Neural cell (in vitro differentiated cells): ENCODE results near the gene PPP1R9B. TPM values are rescaled to one million over a fixed set of nuclear protein-coding genes. Genes with fewer than 3 reads are reported as not detected.

Experiments used
- H2AFZ ChIP-seq: fragments of 200-600, 300-800 bp; sonication (generic), shearing (Covaris generic); 2 replicates; pipeline ENCODE4 v1.6.0; 2014; ENCODE audit warnings: low read depth, mild to moderate bottlenecking, antibody characterized with exemption, low read length, moderate library complexity
- H3F3A ChIP-seq: fragments of 200-600 bp; shearing (Covaris generic); 2 replicates; pipeline ENCODE4 v1.6.1; 2016; ENCODE audit warnings: mild to moderate bottlenecking, moderate library complexity, mixed read lengths, antibody characterized with exemption, low read length; ENCODE audit not compliant: insufficient read depth, poor library complexity, severe bottlenecking
- H3K27ac ChIP-seq: fragments of 200-600, 300-800 bp; sonication (generic), shearing (Covaris generic); 2 replicates; pipeline ENCODE4 v1.5.1; 2014; ENCODE audit warnings: mild to moderate bottlenecking, low read length, moderate library complexity
- H3K27me3 ChIP-seq: fragments of 300-800, 200-600 bp; sonication (generic), shearing (Covaris generic); 2 replicates; pipeline ENCODE4 v1.6.0; 2014; ENCODE audit warnings: mild to moderate bottlenecking, low read depth, low read length, moderate library complexity; ENCODE audit not compliant: insufficient read depth
- H3K36me3 ChIP-seq: fragments of 300-800, 200-600 bp; sonication (generic), shearing (Covaris generic); 2 replicates; pipeline ENCODE4 v1.5.1; 2014; ENCODE audit warnings: mild to moderate bottlenecking, antibody characterized with exemption, low read length, moderate library complexity; ENCODE audit not compliant: insufficient read depth
- H3K4me2 ChIP-seq: fragments of 300-800, 200-600 bp; sonication (generic), shearing (Covaris generic); 2 replicates; pipeline ENCODE4 v1.6.0; 2014; ENCODE audit warnings: mild to moderate bottlenecking, low read length
- H3K4me3 ChIP-seq: fragments of 300-800, 200-600 bp; sonication (generic), shearing (Covaris generic); 2 replicates; pipeline ENCODE4 v1.5.1; 2014; ENCODE audit warnings: mild to moderate bottlenecking, low read length, moderate library complexity
- H3K79me2 ChIP-seq: fragments of 200-600 bp; shearing (Covaris generic); replicated peaks from 2 replicates; pipeline ENCODE4 v1.6.0; 2014; ENCODE audit warnings: mild to moderate bottlenecking, low read length, moderate library complexity; ENCODE audit not compliant: insufficient read depth
- H3K9ac ChIP-seq: fragments of 300-800, 200-600 bp; sonication (generic), shearing (Covaris generic); 2 replicates; pipeline ENCODE4 v1.6.1; 2016; ENCODE audit warnings: mild to moderate bottlenecking, low read length, mixed read lengths
- H3K9me2 ChIP-seq: fragments of 200-600 bp; shearing (Covaris generic); 2 replicates; pipeline ENCODE4 v1.6.1; 2016; ENCODE audit warnings: mild to moderate bottlenecking, low read length, mixed read lengths; ENCODE audit not compliant: insufficient read depth
- H3K9me3 ChIP-seq: fragments of 200-600, 300-800 bp; sonication (generic), shearing (Covaris generic); 2 replicates; pipeline ENCODE4 v1.6.1; 2016; ENCODE audit warnings: mild to moderate bottlenecking, mixed run types, low read length, moderate library complexity, mixed read lengths
- H4K20me1 ChIP-seq: fragments of 200-600 bp; shearing (Covaris generic); 2 replicates; pipeline ENCODE4 v1.6.1; 2016; ENCODE audit warnings: mild to moderate bottlenecking, mixed run types; ENCODE audit not compliant: insufficient read depth
- CTCF ChIP-seq: fragments of 450-650 bp; IDR thresholded peaks from 2 replicates; pipeline ENCODE4 v1.5.1; 2014; ENCODE audit warnings: antibody characterized with exemption, mild to moderate bottlenecking, moderate library complexity; ENCODE audit not compliant: poor library complexity, severe bottlenecking
- EP300 ChIP-seq: fragments of 450-650 bp; conservative IDR thresholded peaks from 2 replicates; pipeline ENCODE4 v1.6.1; 2014; ENCODE audit warnings: antibody characterized with exemption, mild to moderate bottlenecking, moderate library complexity; ENCODE audit not compliant: poor library complexity, severe bottlenecking
- EZH2 ChIP-seq: fragments of 200-600, 300-800 bp; shearing (Covaris generic), sonication (generic); IDR thresholded peaks from 2 replicates; pipeline ENCODE4 v1.6.1; 2014; ENCODE audit warnings: antibody characterized with exemption, low read length, borderline replicate concordance, mild to moderate bottlenecking; ENCODE audit not compliant: insufficient read depth, poor library complexity, severe bottlenecking
- MXI1 ChIP-seq: fragments of 450-650 bp; conservative IDR thresholded peaks from 2 replicates; pipeline ENCODE4 v1.6.1; 2014; ENCODE audit warnings: antibody characterized with exemption, mild to moderate bottlenecking; ENCODE audit not compliant: poor library complexity, severe bottlenecking
- POLR2AphosphoS5 ChIP-seq: IDR thresholded peaks from 2 replicates; pipeline ENCODE4 v1.6.1; 2012
- REST ChIP-seq: IDR thresholded peaks from 2 replicates; pipeline ENCODE4 v1.6.1; 2012; ENCODE audit warnings: borderline replicate concordance
- SMC3 ChIP-seq: fragments of 450-650 bp; conservative IDR thresholded peaks from 2 replicates; pipeline ENCODE4 v1.6.1; 2014; ENCODE audit warnings: antibody characterized with exemption, mild to moderate bottlenecking, moderate library complexity; ENCODE audit not compliant: poor library complexity
- TAF1 ChIP-seq: IDR thresholded peaks from 2 replicates; pipeline ENCODE4 v1.6.1; 2012; ENCODE audit warnings: low read depth
- polyA plus RNA-seq: library from polyadenylated mRNA; depleted of rRNA; stranded (reverse); fragments of >200 nt; gene quantifications from 2 replicates; pipeline ENCODE4 v1.2.3, GENCODE V29; 2014

PPP1R9B gene
- polyA plus RNA-seq, 1 donor from 2014 or later = 29.2 TPM

- Histone ChIP-seq H3F3A (no peaks in the 10 kb centered on the region), H2AFZ (no peak overlapping the region), H3K36me3 (no peaks in the 10 kb centered on the region), H3K4me3 (no peak overlapping the region), H3K9ac (no peak overlapping the region), H3K9me3 (no peaks in the 10 kb centered on the region), H3K27ac (no peak overlapping the region), H3K27me3 (no peaks in the 10 kb centered on the region), H3K9me2 (no peaks in the 10 kb centered on the region), H4K20me1 (no peaks in the 10 kb centered on the region), H3K4me2 (no peak overlapping the region), H3K79me2 (no peaks in the 10 kb centered on the region)
- TF ChIP-seq SMC3 (no peak), MXI1 (no peak), POLR2AphosphoS5 (no peak), TAF1 (no peak), REST (no peak), EZH2 (no peak)
These were observed 16.9 kb upstream of the PPP1R9B start for GRCh38 chr17:50167371-50167770.

- H2AFZ ChIP-seq = no peak overlapping the region
- no peaks in the 10 kb centered on the region for H3K9me2 ChIP-seq
- no peaks in the 10 kb centered on the region for H3K79me2 ChIP-seq
- no peak overlapping the region for H3K4me3 ChIP-seq
- H3K9me3 ChIP-seq = no peaks in the 10 kb centered on the region
- TF ChIP-seq EZH2 (no peak), SMC3 (no peak), CTCF (no peak), POLR2AphosphoS5 (no peak), EP300 (no peak)
- no peaks in the 10 kb centered on the region for H3K36me3 ChIP-seq
- H3K27me3 ChIP-seq = no peaks in the 10 kb centered on the region
- H4K20me1 ChIP-seq = no peaks in the 10 kb centered on the region
- H3K27ac ChIP-seq = no peak overlapping the region
- no peaks in the 10 kb centered on the region for H3F3A ChIP-seq
- H3K9ac ChIP-seq = no peak overlapping the region
- H3K4me2 ChIP-seq = no peak overlapping the region
These were observed 16.2 kb upstream of the PPP1R9B start for GRCh38 chr17:50166518-50167181.
